ENCODE data around the gene RGS3.

The RGS3 gene

GRCh38 chr9:113577525-113578261 is 114.2 kb downstream of the RGS3 start:
- ATAC-seq (ENCODE audit: low read depth): no peak
- Histone ChIP-seq H3K4me1 (ENCODE audit: insufficient read depth, poor library complexity, severe bottlenecking) (peaks cover 70% of the 10 kb centered on the region), H3K27ac (ENCODE audit: poor library complexity, severe bottlenecking) (peak overlapping the region; percentile 80), H3K4me3 (ENCODE audit: severe bottlenecking) (no peak overlapping the region), H3K9me3 (ENCODE audit: severe bottlenecking) (no peaks in the 10 kb centered on the region), H3K36me3 (ENCODE audit: low read depth) (no peaks in the 10 kb centered on the region), H3K27me3 (ENCODE audit: insufficient read depth, poor library complexity, severe bottlenecking) (no peaks in the 10 kb centered on the region)
- no peak for DNase-seq (ENCODE audit: low spot score)
- TF ChIP-seq, protein P1, sequence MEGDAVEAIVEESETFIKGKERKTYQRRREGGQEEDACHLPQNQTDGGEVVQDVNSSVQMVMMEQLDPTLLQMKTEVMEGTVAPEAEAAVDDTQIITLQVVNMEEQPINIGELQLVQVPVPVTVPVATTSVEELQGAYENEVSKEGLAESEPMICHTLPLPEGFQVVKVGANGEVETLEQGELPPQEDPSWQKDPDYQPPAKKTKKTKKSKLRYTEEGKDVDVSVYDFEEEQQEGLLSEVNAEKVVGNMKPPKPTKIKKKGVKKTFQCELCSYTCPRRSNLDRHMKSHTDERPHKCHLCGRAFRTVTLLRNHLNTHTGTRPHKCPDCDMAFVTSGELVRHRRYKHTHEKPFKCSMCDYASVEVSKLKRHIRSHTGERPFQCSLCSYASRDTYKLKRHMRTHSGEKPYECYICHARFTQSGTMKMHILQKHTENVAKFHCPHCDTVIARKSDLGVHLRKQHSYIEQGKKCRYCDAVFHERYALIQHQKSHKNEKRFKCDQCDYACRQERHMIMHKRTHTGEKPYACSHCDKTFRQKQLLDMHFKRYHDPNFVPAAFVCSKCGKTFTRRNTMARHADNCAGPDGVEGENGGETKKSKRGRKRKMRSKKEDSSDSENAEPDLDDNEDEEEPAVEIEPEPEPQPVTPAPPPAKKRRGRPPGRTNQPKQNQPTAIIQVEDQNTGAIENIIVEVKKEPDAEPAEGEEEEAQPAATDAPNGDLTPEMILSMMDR (IDR thresholded peaks at IDR 0.05; ENCODE audit: poor library complexity, severe bottlenecking): no peak

GRCh38 chr9:113578279-113578865 is 114.8 kb downstream of the RGS3 start:
- H3K27ac ChIP-seq (ENCODE audit: poor library complexity, severe bottlenecking): peak overlapping the region; percentile 80
- TF ChIP-seq, protein P1 (IDR thresholded peaks at IDR 0.05; ENCODE audit: poor library complexity, severe bottlenecking): no peak
- peak; percentile 1; the same call in 2 of the 3 replicates for ATAC-seq (ENCODE audit: low read depth)
- no peaks in the 10 kb centered on the region for H3K9me3 ChIP-seq (ENCODE audit: severe bottlenecking)
- H3K36me3 ChIP-seq (ENCODE audit: low read depth): peaks cover 2% of the 10 kb centered on the region; the same call in 1 of the 2 replicates
- no peak overlapping the region for H3K4me3 ChIP-seq (ENCODE audit: severe bottlenecking)
- peaks cover 73% of the 10 kb centered on the region for H3K4me1 ChIP-seq (ENCODE audit: insufficient read depth, poor library complexity, severe bottlenecking)
- no peak for DNase-seq (ENCODE audit: low spot score)
- no peaks in the 10 kb centered on the region for H3K27me3 ChIP-seq (ENCODE audit: insufficient read depth, poor library complexity, severe bottlenecking)

DNA sequence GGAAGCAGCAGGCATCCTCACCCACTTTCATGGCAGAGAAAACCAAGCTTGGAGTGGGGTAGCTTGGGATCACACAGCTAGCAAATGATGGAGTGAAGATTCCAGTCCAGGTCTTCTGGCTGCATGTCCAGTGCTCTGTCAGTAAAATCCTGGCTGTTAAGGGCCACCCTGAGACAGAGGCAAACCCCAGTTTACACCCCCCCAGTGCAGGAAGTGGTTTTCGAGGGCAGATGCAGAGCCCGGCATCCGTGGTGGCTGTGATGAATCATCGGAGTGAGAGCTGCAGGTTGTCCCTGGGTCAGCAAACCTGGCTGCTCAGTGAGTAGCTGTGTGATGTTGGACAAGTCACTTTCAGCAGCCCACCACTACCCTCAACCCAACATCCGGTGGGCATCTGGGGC is 115.4 kb downstream of the RGS3 start:
- peak; percentile 79 for ATAC-seq (ENCODE audit: low read depth)
- H3K27me3 ChIP-seq (ENCODE audit: insufficient read depth, poor library complexity, severe bottlenecking): no peaks in the 10 kb centered on the region
- H3K4me1 ChIP-seq (ENCODE audit: insufficient read depth, poor library complexity, severe bottlenecking): peaks cover 68% of the 10 kb centered on the region
- peaks cover 7% of the 10 kb centered on the region; the same call in 1 of the 2 replicates for H3K36me3 ChIP-seq (ENCODE audit: low read depth)
- no peaks in the 10 kb centered on the region for H3K9me3 ChIP-seq (ENCODE audit: severe bottlenecking)
- H3K27ac ChIP-seq (ENCODE audit: poor library complexity, severe bottlenecking): peak overlapping the region; percentile 80
- no peak overlapping the region for H3K4me3 ChIP-seq (ENCODE audit: severe bottlenecking)
- DNase-seq (ENCODE audit: low spot score): peak; percentile 86
- TF ChIP-seq, protein P1 (IDR thresholded peaks at IDR 0.05; ENCODE audit: poor library complexity, severe bottlenecking): no peak

- peak overlapping the region; percentile 80 for H3K27ac ChIP-seq (ENCODE audit: poor library complexity, severe bottlenecking)
- H3K9me3 ChIP-seq (ENCODE audit: severe bottlenecking): no peaks in the 10 kb centered on the region
- peaks cover 63% of the 10 kb centered on the region for H3K4me1 ChIP-seq (ENCODE audit: insufficient read depth, poor library complexity, severe bottlenecking)
- H3K27me3 ChIP-seq (ENCODE audit: insufficient read depth, poor library complexity, severe bottlenecking): no peaks in the 10 kb centered on the region
- H3K4me3 ChIP-seq (ENCODE audit: severe bottlenecking): no peak overlapping the region
- peak; percentile 15 for ATAC-seq (ENCODE audit: low read depth)
- peaks cover 11% of the 10 kb centered on the region for H3K36me3 ChIP-seq (ENCODE audit: low read depth)
- TF ChIP-seq, protein P1 (IDR thresholded peaks at IDR 0.05; ENCODE audit: poor library complexity, severe bottlenecking): no peak
- DNase-seq (ENCODE audit: low spot score): no peak
Observed at GRCh38 chr9:113579283-113580040, 115.9 kb downstream of the RGS3 start.

All from RWPE2 (cell line).